ENCODE measurements around the gene MRPS31. TPM values are rescaled to one million over a fixed set of nuclear protein-coding genes. Genes with fewer than 3 reads are reported as not detected.

The MRPS31 gene
- total and polyA plus RNA-seq, 2 donors (not counting 1 experiment from before 2014, with no cell fraction given): 20.5 to 34.4 TPM

DNA sequence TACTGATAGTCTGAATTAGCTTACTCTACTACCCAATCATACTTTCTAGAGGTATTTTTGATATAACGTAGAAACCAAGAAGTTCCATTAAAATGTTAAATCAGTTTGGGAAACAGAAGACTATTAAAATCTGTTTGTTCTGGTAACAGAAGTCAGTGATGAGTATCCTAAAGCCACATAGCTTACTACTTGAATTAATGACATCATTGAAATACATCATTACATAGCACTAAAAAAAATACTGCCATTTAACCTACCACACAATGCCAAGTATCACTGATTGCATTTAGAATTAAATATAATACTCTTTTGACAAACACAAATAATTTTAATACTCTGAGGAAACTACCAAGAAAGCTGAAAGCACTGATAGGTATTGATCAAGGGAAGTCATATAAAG lies 5.4 kb downstream of the MRPS31 start:
- CTCF ChIA-PET: interaction anchor here (1.0 to 4.3 kb wide), 4 partner anchors 10 to 83 kb away, joined by 3 to 14 read pairs (median 4); no protein-coding TSS in a partner anchor

DNA sequence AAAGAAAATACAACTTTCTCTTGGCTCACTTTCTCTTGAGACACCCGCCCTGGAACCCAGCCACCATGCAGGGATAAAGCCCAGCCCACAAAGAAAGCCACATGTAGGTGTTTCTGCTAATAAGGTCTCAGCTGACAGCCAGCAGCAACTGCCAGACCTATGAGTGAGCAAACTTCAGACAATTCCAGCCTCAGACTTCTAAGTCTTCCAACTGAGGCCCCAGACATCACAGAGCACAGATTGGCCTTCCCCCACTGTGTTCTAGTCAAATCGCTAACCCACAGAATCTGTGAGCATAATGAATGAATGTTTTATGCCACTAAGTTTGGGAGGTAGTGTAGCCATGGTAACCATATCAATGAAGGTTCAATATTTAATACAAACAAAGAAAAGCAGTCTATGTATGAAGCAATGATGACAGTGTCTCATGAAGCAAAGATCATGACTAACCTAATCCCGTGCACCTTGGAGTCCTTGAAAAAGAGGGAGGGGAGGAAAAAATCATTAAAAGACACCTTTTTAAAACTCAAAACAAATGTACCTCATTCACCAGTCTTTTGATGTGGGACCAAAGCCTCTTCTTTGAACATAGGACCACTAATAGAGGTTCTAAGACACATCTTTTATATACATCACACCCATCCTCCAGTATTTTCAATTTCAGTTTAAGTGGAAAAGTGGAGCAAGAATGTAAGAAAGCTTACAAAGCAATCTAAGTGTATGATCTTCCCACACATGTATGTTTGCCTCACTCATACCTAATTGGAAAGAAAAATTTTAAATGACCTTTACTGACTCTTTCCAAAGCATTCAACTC lies 6.2 kb downstream of the MRPS31 start:
- WGBS (ENCODE audit: insufficient coverage): 86% methylated on average over 1 of the region's 3 CpGs
- Mint-ChIP-seq H3K4me3 (no peak overlapping the region), H3K27me3 (no peaks in the 10 kb centered on the region), H3K27ac (no peak overlapping the region), H3K4me1 (peaks cover 5% of the 10 kb centered on the region), H3K9me3 (ENCODE audit: insufficient read depth) (no peaks in the 10 kb centered on the region)
- Histone ChIP-seq H3K27ac (ENCODE audit: low read length in 2 of 2) (no peak overlapping the region), H3K79me2 (ENCODE audit: control insufficient read depth, insufficient read depth, low read length) (peaks cover 13% of the 10 kb centered on the region), H3K4me2 (replicated peaks; ENCODE audit: low read depth, low read length, poor library complexity, severe bottlenecking) (no peak overlapping the region), H3K9ac (ENCODE audit: low read length) (no peak overlapping the region), H2AFZ (ENCODE audit: insufficient read depth, low read depth, low read length, poor library complexity, severe bottlenecking) (no peak overlapping the region), H3K4me3 (ENCODE audit: control extremely low read depth in 1 of 5, extremely low read depth in 1 of 5, insufficient read depth in 1 of 5, low read depth in 2 of 5, low read length in 4 of 5) (no peak overlapping the region), H3K27me3 (replicated peaks in 1 of 4; ENCODE audit: control extremely low read depth in 1 of 4, control insufficient read depth in 3 of 4, insufficient read depth in 4 of 4, low read length in 3 of 4) (no peaks in the 10 kb centered on the region), H3K36me3 (replicated peaks in 1 of 2; ENCODE audit: control extremely low read depth in 1 of 2, control insufficient read depth in 1 of 2, extremely low read depth in 1 of 2, insufficient read depth in 2 of 2, low read length in 1 of 2) (peaks cover 6 to 18% of the 10 kb centered on the region in 2 experiments), H3K4me1 (ENCODE audit: control insufficient read depth in 2 of 2, insufficient read depth in 2 of 2, low read length in 2 of 2) (peaks cover 2 to 5% of the 10 kb centered on the region in 2 donors), H3K9me3 (ENCODE audit: control extremely low read depth in 1 of 3, control insufficient read depth in 2 of 3, insufficient read depth in 1 of 3, low read length in 2 of 3) (no peaks in the 10 kb centered on the region), H4K20me1 (ENCODE audit: control insufficient read depth, insufficient read depth, low read length, poor library complexity, severe bottlenecking) (peaks cover 5% of the 10 kb centered on the region)
- no peak for TF ChIP-seq EZH2 (IDR thresholded peaks at IDR 0.05; ENCODE audit: borderline replicate concordance, insufficient read depth, low read depth, low read length, poor library complexity, severe bottlenecking)
- TF ChIP-seq, protein P1, sequence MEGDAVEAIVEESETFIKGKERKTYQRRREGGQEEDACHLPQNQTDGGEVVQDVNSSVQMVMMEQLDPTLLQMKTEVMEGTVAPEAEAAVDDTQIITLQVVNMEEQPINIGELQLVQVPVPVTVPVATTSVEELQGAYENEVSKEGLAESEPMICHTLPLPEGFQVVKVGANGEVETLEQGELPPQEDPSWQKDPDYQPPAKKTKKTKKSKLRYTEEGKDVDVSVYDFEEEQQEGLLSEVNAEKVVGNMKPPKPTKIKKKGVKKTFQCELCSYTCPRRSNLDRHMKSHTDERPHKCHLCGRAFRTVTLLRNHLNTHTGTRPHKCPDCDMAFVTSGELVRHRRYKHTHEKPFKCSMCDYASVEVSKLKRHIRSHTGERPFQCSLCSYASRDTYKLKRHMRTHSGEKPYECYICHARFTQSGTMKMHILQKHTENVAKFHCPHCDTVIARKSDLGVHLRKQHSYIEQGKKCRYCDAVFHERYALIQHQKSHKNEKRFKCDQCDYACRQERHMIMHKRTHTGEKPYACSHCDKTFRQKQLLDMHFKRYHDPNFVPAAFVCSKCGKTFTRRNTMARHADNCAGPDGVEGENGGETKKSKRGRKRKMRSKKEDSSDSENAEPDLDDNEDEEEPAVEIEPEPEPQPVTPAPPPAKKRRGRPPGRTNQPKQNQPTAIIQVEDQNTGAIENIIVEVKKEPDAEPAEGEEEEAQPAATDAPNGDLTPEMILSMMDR (IDR thresholded peaks at IDR 0.05): no peak
- DNase-seq (no peak), ATAC-seq (ENCODE audit: low read depth) (no peak)
- ChIA-PET CTCF (interaction anchor here (0.6 to 4.3 kb wide), 4 partner anchors 10 to 892 kb away, joined by 3 to 14 read pairs (median 4); no protein-coding TSS in a partner anchor), POLR2A (no interaction called here)
- intact Hi-C loops (cut with micrococcal nuclease): no loop called here

More for the DNA sequence above, 5.4 kb downstream of the MRPS31 start:
- WGBS (ENCODE audit: insufficient coverage): no CpG with 5 or more reads among the region's 1 CpG
- Histone ChIP-seq H3K36me3 (replicated peaks in 1 of 2; ENCODE audit: control extremely low read depth in 1 of 2, control insufficient read depth in 1 of 2, extremely low read depth in 1 of 2, insufficient read depth in 2 of 2, low read length in 1 of 2) (peaks cover 6 to 13% of the 10 kb centered on the region in 2 experiments), H3K27me3 (replicated peaks in 1 of 4; ENCODE audit: control extremely low read depth in 1 of 4, control insufficient read depth in 3 of 4, insufficient read depth in 4 of 4, low read length in 3 of 4) (no peaks in the 10 kb centered on the region), H4K20me1 (ENCODE audit: control insufficient read depth, insufficient read depth, low read length, poor library complexity, severe bottlenecking) (peaks cover 5% of the 10 kb centered on the region), H3K4me1 (ENCODE audit: control insufficient read depth in 2 of 2, insufficient read depth in 2 of 2, low read length in 2 of 2) (peaks cover 10 to 12% of the 10 kb centered on the region in 2 donors), H2AFZ (ENCODE audit: insufficient read depth, low read depth, low read length, poor library complexity, severe bottlenecking) (no peak overlapping the region), H3K4me2 (replicated peaks; ENCODE audit: low read depth, low read length, poor library complexity, severe bottlenecking) (no peak overlapping the region), H3K27ac (ENCODE audit: low read length in 2 of 2) (no peak overlapping the region), H3K4me3 (ENCODE audit: control extremely low read depth in 1 of 5, extremely low read depth in 1 of 5, insufficient read depth in 1 of 5, low read depth in 2 of 5, low read length in 4 of 5) (no peak overlapping the region), H3K9me3 (ENCODE audit: control extremely low read depth in 1 of 3, control insufficient read depth in 2 of 3, insufficient read depth in 1 of 3, low read length in 2 of 3) (no peaks in the 10 kb centered on the region), H3K9ac (ENCODE audit: low read length) (no peak overlapping the region), H3K79me2 (ENCODE audit: control insufficient read depth, insufficient read depth, low read length) (peaks cover 21% of the 10 kb centered on the region)
- Mint-ChIP-seq H3K4me1 (peaks cover 13% of the 10 kb centered on the region), H3K27me3 (no peaks in the 10 kb centered on the region), H3K4me3 (no peak overlapping the region), H3K9me3 (ENCODE audit: insufficient read depth) (no peaks in the 10 kb centered on the region), H3K27ac (no peak overlapping the region)
- intact Hi-C loops (cut with micrococcal nuclease): no loop called here
- TF ChIP-seq, protein P1 (IDR thresholded peaks at IDR 0.05): no peak
- TF ChIP-seq EZH2 (IDR thresholded peaks at IDR 0.05; ENCODE audit: borderline replicate concordance, insufficient read depth, low read depth, low read length, poor library complexity, severe bottlenecking): no peak
- ATAC-seq (ENCODE audit: low read depth): no peak
- POLR2A ChIA-PET: no interaction called here
- DNase-seq: no peak

All from B cell (primary cell).